Caco-2 (cell line): Measurements from ENCODE around the gene DHFR. TPM values are rescaled to one million over a fixed set of nuclear protein-coding genes. Genes with fewer than 3 reads are reported as not detected.

Source experiments
- BruUV-seq: library from RNA; stranded (reverse); fragments of 400-500 nt; replicated peaks from 2 replicates; lab custom pipeline; 2021; lab: Mats Ljungman, UMichigan
- CTCF ChIA-PET: fragments of 300-600 bp; sonication (Branson Sonifier 250); formaldehyde crosslinking; loops from one replicate; lab custom pipeline; 2022; ENCODE audit warnings: antibody characterized with exemption; lab: Charles Lee
- POLR2A ChIA-PET: fragments of 300-600 bp; sonication (Branson Sonifier 250); formaldehyde crosslinking; loops from one replicate; lab custom pipeline; 2022; ENCODE audit warnings: antibody characterized with exemption; lab: Charles Lee
- DNase-seq, 2 experiments: peaks; one replicate each; pipeline versions ENCODE4 v3.0.0 to v3.0.0-alpha.2; 2020 to 2022
- H3K27me3 ChIP-seq: replicated peaks from 2 replicates; pipeline ENCODE4 v1.6.0; 2011; ENCODE audit warnings: low read length; ENCODE audit not compliant: control insufficient read depth, insufficient read depth
- H3K36me3 ChIP-seq: 2 replicates; pipeline ENCODE4 v1.5.1; 2011; ENCODE audit warnings: low read length; ENCODE audit not compliant: control insufficient read depth, insufficient read depth
- H3K4me1 ChIP-seq: fragments of 250-450 bp; sonication (Bioruptor Pico); 2 replicates; pipeline ENCODE4 v1.5.1; 2020; ENCODE audit warnings: mild to moderate bottlenecking
- H3K4me3 ChIP-seq: 2 replicates; pipeline ENCODE4 v1.5.1; 2011; ENCODE audit warnings: low read depth, mild to moderate bottlenecking, control low read depth, low read length
- H3K9me3 ChIP-seq: fragments of 250-450 bp; sonication (Bioruptor Pico); 2 replicates; pipeline ENCODE4 v1.5.1; 2020; ENCODE audit warnings: mild to moderate bottlenecking, moderate library complexity
- H3K27ac Mint-ChIP-seq: one replicate; pipeline ENCODE4 v1.8.0; 2022; ENCODE audit warnings: mixed read lengths; ENCODE audit not compliant: unreplicated experiment
- H3K27me3 Mint-ChIP-seq: one replicate; pipeline ENCODE4 v1.8.0; 2022; ENCODE audit warnings: mixed read lengths; ENCODE audit not compliant: insufficient read depth, unreplicated experiment
- H3K36me3 Mint-ChIP-seq: one replicate; pipeline ENCODE4 v1.8.0; 2022; ENCODE audit warnings: mild to moderate bottlenecking, mixed read lengths; ENCODE audit not compliant: insufficient read depth, unreplicated experiment
- H3K4me1 Mint-ChIP-seq: one replicate; pipeline ENCODE4 v1.8.0; 2022; ENCODE audit warnings: low read depth, mixed read lengths; ENCODE audit not compliant: unreplicated experiment
- H3K4me3 Mint-ChIP-seq: one replicate; pipeline ENCODE4 v1.8.0; 2022; ENCODE audit warnings: mild to moderate bottlenecking, moderate library complexity, mixed read lengths; ENCODE audit not compliant: unreplicated experiment
- H3K9me3 Mint-ChIP-seq: one replicate; pipeline ENCODE4 v1.8.0; 2022; ENCODE audit warnings: mixed read lengths; ENCODE audit not compliant: unreplicated experiment
- intact Hi-C: fragments of 100-400 bp; cut with micrococcal nuclease; formaldehyde crosslinking; loops from one replicate; pipeline ENCODE4 v1.10.0; 2022; ENCODE audit not compliant: unreplicated experiment
- total RNA-seq: library from RNA; stranded (reverse); gene quantifications from 2 replicates; pipeline ENCODE4 v1.2.3, GENCODE V29; 2022
- TF ChIP-seq, protein P1 (sequence below), 2 experiments: fragments of 200-600 bp in 1 of 2; IDR thresholded peaks; 1 replicate in 1 of 2; 2 replicates in 1 of 2; pipeline versions ENCODE4 v1.5.1 to v1.8.0; 2011 to 2022; ENCODE audit warnings: antibody characterized with exemption in 1 of 2, control low read depth in 1 of 2, inconsistent platforms in 1 of 2, low read depth in 1 of 2, low read length in 1 of 2, mild to moderate bottlenecking in 1 of 2, moderate library complexity in 1 of 2; ENCODE audit not compliant: insufficient read depth in 1 of 2, severe bottlenecking in 1 of 2, unreplicated experiment in 1 of 2

The DHFR gene
- total RNA-seq, 1 experiment from 2014 or later: 57.2 TPM

DNA sequence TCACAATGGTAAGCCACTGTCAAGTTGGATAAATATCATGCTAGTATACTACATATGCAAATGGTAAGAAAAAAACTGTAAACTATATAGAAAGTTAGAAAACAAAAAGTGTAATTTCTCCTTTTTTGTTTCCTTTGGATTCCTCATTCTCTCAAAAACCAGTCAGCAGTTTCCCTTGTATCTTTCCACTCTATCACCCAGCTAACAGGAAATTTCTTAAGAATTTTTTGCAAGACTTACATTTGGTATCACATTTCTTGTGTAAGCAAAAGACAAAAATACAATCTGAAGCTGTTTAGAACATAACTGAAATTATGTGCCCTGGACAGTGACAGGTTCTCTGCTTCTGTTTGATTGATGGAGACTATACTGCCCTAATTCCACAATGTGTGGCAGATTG, 25.5 kb downstream of the DHFR start:
- H3K27me3 ChIP-seq: no peaks in the 10 kb centered on the region
- H3K36me3 Mint-ChIP-seq: peaks cover 14% of the 10 kb centered on the region
- H3K4me1 ChIP-seq: no peaks in the 10 kb centered on the region
- no peaks in the 10 kb centered on the region for H3K9me3 Mint-ChIP-seq
- H3K4me3 Mint-ChIP-seq: no peak overlapping the region
- no peaks in the 10 kb centered on the region for H3K9me3 ChIP-seq
- H3K4me1 Mint-ChIP-seq: peaks cover 12% of the 10 kb centered on the region
- H3K27me3 Mint-ChIP-seq: no peaks in the 10 kb centered on the region
- BruUV-seq: no TSS peak
- no peak overlapping the region for H3K27ac Mint-ChIP-seq
- H3K4me3 ChIP-seq: no peak overlapping the region
- H3K36me3 ChIP-seq: no peaks in the 10 kb centered on the region
- TF ChIP-seq, protein P1, sequence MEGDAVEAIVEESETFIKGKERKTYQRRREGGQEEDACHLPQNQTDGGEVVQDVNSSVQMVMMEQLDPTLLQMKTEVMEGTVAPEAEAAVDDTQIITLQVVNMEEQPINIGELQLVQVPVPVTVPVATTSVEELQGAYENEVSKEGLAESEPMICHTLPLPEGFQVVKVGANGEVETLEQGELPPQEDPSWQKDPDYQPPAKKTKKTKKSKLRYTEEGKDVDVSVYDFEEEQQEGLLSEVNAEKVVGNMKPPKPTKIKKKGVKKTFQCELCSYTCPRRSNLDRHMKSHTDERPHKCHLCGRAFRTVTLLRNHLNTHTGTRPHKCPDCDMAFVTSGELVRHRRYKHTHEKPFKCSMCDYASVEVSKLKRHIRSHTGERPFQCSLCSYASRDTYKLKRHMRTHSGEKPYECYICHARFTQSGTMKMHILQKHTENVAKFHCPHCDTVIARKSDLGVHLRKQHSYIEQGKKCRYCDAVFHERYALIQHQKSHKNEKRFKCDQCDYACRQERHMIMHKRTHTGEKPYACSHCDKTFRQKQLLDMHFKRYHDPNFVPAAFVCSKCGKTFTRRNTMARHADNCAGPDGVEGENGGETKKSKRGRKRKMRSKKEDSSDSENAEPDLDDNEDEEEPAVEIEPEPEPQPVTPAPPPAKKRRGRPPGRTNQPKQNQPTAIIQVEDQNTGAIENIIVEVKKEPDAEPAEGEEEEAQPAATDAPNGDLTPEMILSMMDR (IDR thresholded peaks at IDR 0.05; ENCODE audit: insufficient read depth in 1 of 2, low read depth in 1 of 2, low read length in 1 of 2, severe bottlenecking in 1 of 2, unreplicated experiment in 1 of 2): no peak
- intact Hi-C loops: no loop called here
- CTCF ChIA-PET: no interaction called here
- POLR2A ChIA-PET: no interaction called here
- no peak for DNase-seq

DNA sequence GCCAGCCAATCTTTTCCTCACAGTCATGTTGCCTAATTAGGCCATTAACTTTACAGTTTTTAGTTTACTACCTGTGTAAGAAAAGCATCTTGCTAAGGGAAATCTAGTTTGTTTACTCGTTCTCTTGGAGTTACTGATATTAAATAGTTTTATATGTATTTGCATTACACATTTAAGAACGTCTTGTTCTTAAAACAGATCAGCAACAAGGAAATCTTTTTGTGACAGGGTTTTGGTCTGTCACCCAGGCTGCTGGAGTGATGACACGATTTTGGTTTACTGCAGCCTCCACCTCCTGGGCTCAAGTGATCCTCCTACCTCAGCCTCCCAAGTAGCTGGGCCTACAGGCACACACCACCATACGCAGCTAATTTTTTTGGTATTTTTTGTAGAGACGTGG, 29.6 kb downstream of the DHFR start:
- DNase-seq: no peak
- TF ChIP-seq, protein P1 (IDR thresholded peaks at IDR 0.05; ENCODE audit: insufficient read depth in 1 of 2, low read depth in 1 of 2, low read length in 1 of 2, severe bottlenecking in 1 of 2, unreplicated experiment in 1 of 2): no peak
- H3K9me3 ChIP-seq: no peaks in the 10 kb centered on the region
- H3K27ac Mint-ChIP-seq: no peak overlapping the region
- POLR2A ChIA-PET: no interaction called here
- no peak overlapping the region for H3K4me3 Mint-ChIP-seq
- no peaks in the 10 kb centered on the region for H3K27me3 ChIP-seq
- H3K36me3 ChIP-seq: no peaks in the 10 kb centered on the region
- H3K36me3 Mint-ChIP-seq: peaks cover 12% of the 10 kb centered on the region
- CTCF ChIA-PET: no interaction called here
- H3K4me1 Mint-ChIP-seq: no peaks in the 10 kb centered on the region
- no peaks in the 10 kb centered on the region for H3K4me1 ChIP-seq
- intact Hi-C loops: no loop called here
- H3K27me3 Mint-ChIP-seq: no peaks in the 10 kb centered on the region
- H3K4me3 ChIP-seq: no peak overlapping the region
- no peaks in the 10 kb centered on the region for H3K9me3 Mint-ChIP-seq
- BruUV-seq: no TSS peak

DNA sequence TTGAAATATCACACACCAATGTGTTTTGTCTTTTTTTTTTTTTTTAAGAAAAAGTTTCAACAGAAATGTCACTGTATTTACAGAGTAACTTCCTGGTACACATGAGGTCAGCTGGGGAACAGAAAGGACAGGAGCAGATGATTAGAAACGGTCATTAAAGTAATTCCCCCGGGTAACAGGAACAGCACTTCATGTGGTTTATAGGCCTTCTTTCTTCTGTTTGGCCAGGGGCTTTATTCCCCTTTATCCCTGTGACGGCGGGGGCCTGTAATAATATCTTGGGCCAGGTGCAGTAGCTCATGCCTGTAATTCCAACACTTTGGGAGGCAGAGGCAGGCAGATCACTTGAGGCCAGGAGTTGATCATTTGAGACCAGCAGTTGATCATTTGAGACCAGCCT, 30.8 kb downstream of the DHFR start:
- BruUV-seq: no TSS peak
- H3K27me3 Mint-ChIP-seq: no peaks in the 10 kb centered on the region
- H3K4me1 ChIP-seq: no peaks in the 10 kb centered on the region
- H3K27ac Mint-ChIP-seq: no peak overlapping the region
- H3K36me3 ChIP-seq: no peaks in the 10 kb centered on the region
- H3K4me3 Mint-ChIP-seq: no peak overlapping the region
- TF ChIP-seq, protein P1 (IDR thresholded peaks at IDR 0.05; ENCODE audit: insufficient read depth in 1 of 2, low read depth in 1 of 2, low read length in 1 of 2, severe bottlenecking in 1 of 2, unreplicated experiment in 1 of 2): no peak
- DNase-seq: no peak
- H3K9me3 Mint-ChIP-seq: no peaks in the 10 kb centered on the region
- ChIA-PET CTCF (no interaction called here), POLR2A (interaction anchor here (0.6 kb wide), 1 partner anchor 950 kb away, joined by 3 read pairs; no protein-coding TSS in a partner anchor)
- no peak overlapping the region for H3K4me3 ChIP-seq
- H3K9me3 ChIP-seq: no peaks in the 10 kb centered on the region
- H3K27me3 ChIP-seq: no peaks in the 10 kb centered on the region
- H3K4me1 Mint-ChIP-seq: no peaks in the 10 kb centered on the region
- H3K36me3 Mint-ChIP-seq: peaks cover under 1% of the 10 kb centered on the region
- intact Hi-C loops: no loop called here
